AG04449 (cell line): ENCODE measurements around the gene PERM1.

Experiments
- CTCF ChIA-PET: fragments of 350-600 bp; formaldehyde crosslinking; extraction: SDS; loops from one replicate; lab custom pipeline; 2021; ENCODE audit warnings: antibody characterized with exemption; lab: Yijun Ruan, JAX
- POLR2A ChIA-PET: fragments of 400-600, 350-600 bp; formaldehyde crosslinking; extraction: SDS; loops from one replicate; lab custom pipeline; 2020; ENCODE audit warnings: antibody characterized with exemption, inconsistent platforms; lab: Yijun Ruan, JAX
- DNase-seq: peaks from one replicate; pipeline ENCODE4 v3.0.0-alpha.2; 2010; ENCODE audit warnings: low read depth, low spot score
- H3K4me3 ChIP-seq: 2 replicates; pipeline ENCODE4 v1.5.1; 2011; ENCODE audit warnings: low read depth, mild to moderate bottlenecking, control low read depth, low read length
- TF ChIP-seq, protein P1 (sequence below): IDR thresholded peaks from one replicate; pipeline ENCODE4 v1.5.1; 2011; ENCODE audit warnings: mild to moderate bottlenecking, moderate library complexity, low read length, control low read depth, inconsistent platforms; ENCODE audit not compliant: insufficient read depth; ENCODE audit errors: missing control alignments

The PERM1 gene

DNA sequence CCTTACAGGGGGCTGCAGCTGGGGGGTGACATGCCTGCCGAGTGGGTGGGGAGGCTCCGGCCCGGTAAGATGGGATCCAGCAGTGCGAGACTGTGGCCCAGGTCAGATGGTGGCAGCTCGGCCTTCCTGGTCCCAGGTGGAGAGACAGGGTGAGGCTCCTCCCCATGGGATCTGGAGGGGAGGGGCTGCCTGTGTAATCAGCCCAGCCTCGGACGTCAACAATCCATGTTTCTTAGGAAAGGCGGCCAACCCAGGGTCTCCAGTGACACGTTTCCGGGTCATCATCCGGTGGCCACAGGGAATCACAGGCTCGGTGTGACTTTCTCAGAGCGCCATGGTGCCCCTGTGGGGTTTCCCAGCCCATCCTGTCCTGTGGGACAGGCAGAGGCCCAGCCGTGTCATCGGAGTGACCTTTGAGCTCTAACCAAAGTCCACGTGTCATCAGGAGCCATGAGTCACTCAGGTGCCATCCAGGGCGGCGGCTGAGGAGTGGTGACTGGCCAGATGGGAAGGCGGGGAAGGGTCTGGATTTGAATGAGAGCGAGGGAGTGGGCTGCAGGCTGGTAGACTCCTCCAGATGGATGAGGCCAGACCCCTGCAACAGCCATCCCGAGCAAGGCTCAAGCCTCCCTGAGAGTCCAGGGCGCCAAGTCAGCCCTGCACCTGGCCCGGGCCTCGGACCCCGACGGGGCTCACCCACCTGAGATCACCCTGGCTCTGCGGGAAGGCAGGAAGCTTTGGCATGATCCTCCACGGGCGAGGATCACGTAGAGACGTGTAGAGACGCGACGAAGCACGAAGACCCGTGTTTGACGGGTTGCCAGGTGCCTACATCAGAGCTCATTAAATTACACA lies 24.6 kb upstream of the PERM1 start:
- no peak for DNase-seq
- H3K4me3 ChIP-seq, result no peak overlapping the region
- TF ChIP-seq, protein P1, sequence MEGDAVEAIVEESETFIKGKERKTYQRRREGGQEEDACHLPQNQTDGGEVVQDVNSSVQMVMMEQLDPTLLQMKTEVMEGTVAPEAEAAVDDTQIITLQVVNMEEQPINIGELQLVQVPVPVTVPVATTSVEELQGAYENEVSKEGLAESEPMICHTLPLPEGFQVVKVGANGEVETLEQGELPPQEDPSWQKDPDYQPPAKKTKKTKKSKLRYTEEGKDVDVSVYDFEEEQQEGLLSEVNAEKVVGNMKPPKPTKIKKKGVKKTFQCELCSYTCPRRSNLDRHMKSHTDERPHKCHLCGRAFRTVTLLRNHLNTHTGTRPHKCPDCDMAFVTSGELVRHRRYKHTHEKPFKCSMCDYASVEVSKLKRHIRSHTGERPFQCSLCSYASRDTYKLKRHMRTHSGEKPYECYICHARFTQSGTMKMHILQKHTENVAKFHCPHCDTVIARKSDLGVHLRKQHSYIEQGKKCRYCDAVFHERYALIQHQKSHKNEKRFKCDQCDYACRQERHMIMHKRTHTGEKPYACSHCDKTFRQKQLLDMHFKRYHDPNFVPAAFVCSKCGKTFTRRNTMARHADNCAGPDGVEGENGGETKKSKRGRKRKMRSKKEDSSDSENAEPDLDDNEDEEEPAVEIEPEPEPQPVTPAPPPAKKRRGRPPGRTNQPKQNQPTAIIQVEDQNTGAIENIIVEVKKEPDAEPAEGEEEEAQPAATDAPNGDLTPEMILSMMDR, result no peak
- CTCF ChIA-PET, result interaction anchor here (0.9 to 8.5 kb wide), 2 partner anchors 10 to 102 kb away, joined by 4 to 111 read pairs; partner anchors contain the start of gene ISG15
- POLR2A ChIA-PET, result no interaction called here

DNA sequence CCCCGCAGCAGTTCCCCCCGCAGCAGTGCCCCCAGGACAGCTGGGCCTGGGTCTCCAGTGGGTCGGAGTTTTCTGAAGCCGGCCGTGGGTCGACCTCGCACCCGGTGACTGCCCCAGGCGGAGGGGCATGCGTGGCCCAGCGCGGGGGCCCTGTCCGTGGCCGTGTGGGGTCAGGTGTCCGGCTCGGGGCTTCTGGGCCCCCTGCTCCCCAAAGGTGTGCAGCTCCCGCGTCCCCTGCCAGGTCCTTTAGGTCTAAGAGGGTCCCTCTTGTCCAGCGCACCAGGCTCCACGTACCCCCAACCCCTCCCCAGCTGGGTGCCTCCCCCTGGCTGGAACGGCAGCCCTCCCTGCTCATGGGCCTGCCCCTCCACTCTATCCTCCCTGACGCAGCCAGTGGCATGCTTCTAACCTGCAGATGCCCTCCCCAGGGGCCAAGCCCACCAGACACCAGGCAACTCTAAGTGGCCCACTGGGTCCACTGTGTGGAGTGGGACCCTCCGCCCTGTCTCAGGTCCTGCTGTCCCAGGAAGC lies 23.9 kb upstream of the PERM1 start:
- TF ChIP-seq, protein P1, result no peak
- H3K4me3 ChIP-seq, result no peak overlapping the region
- no peak for DNase-seq
- ChIA-PET CTCF (interaction anchor here (8.5 to 9.5 kb wide), 2 partner anchors 10 to 23 kb away, joined by 101 to 111 read pairs; partner anchors contain the start of genes ISG15 and PERM1), POLR2A (no interaction called here)

DNA sequence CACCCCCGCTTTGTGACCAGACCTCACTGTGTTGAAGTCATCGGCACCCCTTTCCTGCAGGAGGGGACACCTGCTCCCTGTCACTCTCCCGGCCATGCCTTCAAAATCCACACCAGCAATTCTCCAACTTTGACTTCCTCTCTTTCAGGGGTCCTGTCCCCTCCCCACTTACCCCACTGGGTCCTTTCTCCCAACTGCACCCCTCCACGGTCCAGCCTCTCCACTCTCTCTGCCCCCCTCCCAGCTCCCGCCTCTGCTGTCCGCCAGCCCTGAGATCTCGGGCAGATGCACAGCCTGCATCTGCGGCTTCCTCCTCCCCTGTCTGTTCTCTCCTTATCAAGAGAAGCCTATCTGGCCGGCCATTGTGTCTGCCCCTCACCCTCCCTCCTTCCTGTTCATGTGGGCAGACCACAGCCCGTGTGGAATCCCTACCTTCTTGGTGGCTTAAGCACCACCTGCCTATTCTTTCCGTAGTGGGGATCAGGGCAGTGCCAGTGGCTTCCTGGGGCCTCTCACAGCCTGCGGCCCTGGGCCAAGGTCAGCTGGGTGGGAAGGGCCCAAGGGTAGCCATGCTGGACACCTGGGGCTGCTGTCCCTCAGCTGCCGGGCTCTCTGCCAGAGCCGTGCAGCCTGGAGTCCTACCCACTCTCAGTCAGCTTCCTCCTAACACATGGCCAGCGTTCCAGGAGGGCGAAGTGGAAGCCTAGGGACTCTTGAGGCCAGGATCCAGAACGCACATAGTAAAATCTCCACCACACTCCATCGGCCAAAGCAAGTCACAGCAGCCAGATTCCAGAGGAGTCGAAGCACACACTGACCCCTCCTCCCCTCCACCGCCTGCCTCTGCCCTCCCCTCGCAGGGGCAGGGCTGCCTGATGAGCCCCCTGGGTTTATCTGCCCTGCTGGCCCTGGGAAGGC lies 23.1 kb upstream of the PERM1 start:
- ChIA-PET POLR2A (no interaction called here), CTCF (interaction anchor here (2.0 to 9.5 kb wide), 3 partner anchors 11 to 22 kb away, joined by 7 to 111 read pairs (median 101); partner anchors contain the start of genes ISG15 and PERM1)
- H3K4me3 ChIP-seq, result no peak overlapping the region
- TF ChIP-seq, protein P1, result no peak
- no peak for DNase-seq

DNA sequence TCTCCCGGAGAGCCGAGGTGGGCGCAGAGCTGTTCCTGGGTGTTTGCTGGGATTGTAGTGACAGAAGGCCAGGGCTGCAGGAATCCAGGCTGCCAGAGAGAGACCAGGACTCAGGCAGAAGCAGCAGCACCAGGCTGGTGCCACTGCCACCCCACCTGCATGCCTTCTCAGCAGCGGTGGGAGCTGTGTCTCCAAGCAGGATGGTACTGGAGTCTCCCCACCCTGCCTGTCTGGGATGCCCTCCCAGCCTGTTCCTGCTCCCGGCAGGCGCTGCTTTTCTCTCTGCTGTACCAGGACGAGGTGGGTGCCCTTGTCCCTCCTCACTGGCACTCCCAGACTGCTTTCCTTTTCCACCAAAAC lies 22.5 kb upstream of the PERM1 start:
- TF ChIP-seq, protein P1, result no peak
- CTCF ChIA-PET, result interaction anchor here (0.6 to 9.5 kb wide), 5 partner anchors 12 to 252 kb away, joined by 3 to 111 read pairs (median 7); partner anchors contain the start of genes ISG15 and PERM1
- POLR2A ChIA-PET, result no interaction called here
- H3K4me3 ChIP-seq, result no peak overlapping the region
- no peak for DNase-seq

DNA sequence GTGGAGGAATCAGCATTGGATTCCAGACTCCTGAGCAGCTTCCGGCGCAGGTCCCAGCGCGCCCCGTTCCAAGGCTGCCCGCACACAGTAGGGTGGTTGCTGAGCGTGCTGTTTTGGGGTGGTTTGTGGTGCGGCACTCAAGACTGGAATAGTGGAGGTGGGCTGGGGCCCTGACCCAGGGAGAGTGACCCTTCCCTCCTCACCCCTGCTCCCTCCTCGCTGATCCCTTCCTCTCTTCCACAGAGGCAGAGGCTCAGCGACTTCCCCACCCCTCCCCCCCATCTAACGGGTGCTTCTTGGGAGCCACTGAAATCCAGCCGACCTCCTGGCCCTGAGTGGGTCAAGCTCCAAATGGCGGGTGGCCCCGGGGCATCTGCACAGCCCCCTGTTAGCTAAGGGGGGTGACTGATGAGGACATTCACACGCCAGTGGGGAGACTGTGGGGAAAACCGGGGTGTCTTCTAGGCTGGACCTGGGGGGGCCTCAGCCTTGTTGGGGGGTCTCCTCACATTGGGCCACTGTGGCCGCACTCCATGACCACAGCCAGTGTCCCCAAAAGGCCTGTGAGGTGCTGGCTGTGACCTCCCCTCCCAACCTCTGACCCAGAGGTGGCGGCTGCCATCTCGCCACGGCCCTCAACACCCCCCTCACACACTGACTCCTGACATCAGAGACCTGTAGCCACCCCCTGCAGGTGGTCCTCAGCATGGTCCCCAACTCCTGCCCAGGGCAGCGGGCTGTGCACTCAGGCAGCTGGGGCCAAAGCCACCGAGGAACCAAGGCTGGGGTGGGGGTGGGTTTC lies 21.9 kb upstream of the PERM1 start:
- POLR2A ChIA-PET, result no interaction called here
- TF ChIP-seq, protein P1, result no peak
- CTCF ChIA-PET, result interaction anchor here (0.6 to 9.5 kb wide), 7 partner anchors 9 to 253 kb away, joined by 3 to 111 read pairs (median 5); partner anchors contain the start of genes ISG15 and PERM1
- no peak overlapping the region for H3K4me3 ChIP-seq
- DNase-seq, result no peak
